K562 (cell line): ENCODE measurements around the gene TP53I13. TPM values are rescaled to one million over a fixed set of nuclear protein-coding genes. Genes with fewer than 3 reads are reported as not detected.

Source experiments
- FUS ChIP-seq: fragments of 200-400 bp; formaldehyde crosslinking; optimal IDR thresholded peaks from 2 replicates; pipeline ENCODE3; 2017; ENCODE audit warnings: low read depth, low read length
- HNRNPK ChIP-seq: fragments of 200-400 bp; formaldehyde crosslinking; IDR thresholded peaks from one replicate; pipeline ENCODE4 v1.6.1; 2018; ENCODE audit warnings: mild to moderate bottlenecking, low read depth, low read length; ENCODE audit not compliant: poor library complexity, severe bottlenecking
- RAD21 ChIP-seq, 2 experiments: fragments of 250-450 bp in 1 of 2; fragments of 450-650 bp in 1 of 2; sonication (Bioruptor Pico) in 1 of 2; formaldehyde crosslinking in 1 of 2; IDR thresholded peaks in 1 of 2; conservative IDR thresholded peaks in 1 of 2; 2 replicates each; pipeline versions ENCODE4 v1.4.0 to v1.8.0; 2020 to 2022; ENCODE audit warnings: mild to moderate bottlenecking in 2 of 2, moderate library complexity in 1 of 2
- SIN3B ChIP-seq: fragments of 450-650 bp; IDR thresholded peaks from 2 replicates; pipeline ENCODE4 v1.6.1; 2017; ENCODE audit warnings: low read depth, mild to moderate bottlenecking, moderate library complexity
- USF1 ChIP-seq: sonication (generic); formaldehyde crosslinking; IDR thresholded peaks from 2 replicates; pipeline ENCODE4 v1.9.0; 2022; ENCODE audit warnings: mild to moderate bottlenecking, missing genetic modification reagents
- ZNF280B ChIP-seq: fragments of 250-450 bp; sonication (Bioruptor Pico); IDR thresholded peaks from 2 replicates; pipeline ENCODE4 v1.5.1; 2021; ENCODE audit warnings: mild to moderate bottlenecking
- ZSCAN32 ChIP-seq: fragments of 450-650 bp; formaldehyde crosslinking; IDR thresholded peaks from 2 replicates; pipeline ENCODE4 v1.4.0; 2020; ENCODE audit warnings: mild to moderate bottlenecking, moderate library complexity
- polyA plus RNA-seq, 8 experiments: library from polyadenylated mRNA; depleted of rRNA in 4 of 8; stranded (reverse) in 5 of 8; unstranded in 3 of 8; fragments of >200 nt; fragmentation: Nextera tagmentation in 2 of 8; fragmentation: Illumina TruSeq in 1 of 8; extraction: Ambion mirVana in 2 of 8; extraction: Trizol in 1 of 8; gene quantifications; 2 replicates each; pipeline versions ENCODE4 v1.2.1 to v1.2.3, GENCODE V29; 2011 to 2014; ENCODE audit warnings: inconsistent platforms in 1 of 8, missing spikeins in 1 of 8
- total RNA-seq, 7 experiments: library from RNA; depleted of rRNA in 6 of 7; stranded (reverse); fragments of >200 nt in 6 of 7; fragmentation: Illumina TruSeq in 2 of 7; extraction: Trizol in 2 of 7; gene quantifications; 2 replicates each; pipeline versions ENCODE4 v1.2.1 to v1.2.3, GENCODE V29; 2011 to 2021; ENCODE audit warnings: low replicate concordance in 1 of 7
- TF ChIP-seq, protein P1 (sequence below), 2 experiments: fragments of 450-650 bp; IDR thresholded peaks; 2 replicates each; pipeline ENCODE4 v1.6.1; 2016; ENCODE audit warnings: mild to moderate bottlenecking in 2 of 2, borderline replicate concordance in 1 of 2, low read depth in 1 of 2, moderate library complexity in 1 of 2
- TF ChIP-seq, protein P2 (sequence below): fragments of 450-650 bp; formaldehyde crosslinking; IDR thresholded peaks from 2 replicates; pipeline ENCODE4 v1.4.0; 2020; ENCODE audit warnings: mild to moderate bottlenecking, moderate library complexity

TP53I13 gene
- total and polyA plus RNA-seq, 9 of the 15 experiments (the other 6 are each of a cell fraction or from before 2014, with no cell fraction given): 0.08 to 28.3 (median 9.1) TPM

DNA sequence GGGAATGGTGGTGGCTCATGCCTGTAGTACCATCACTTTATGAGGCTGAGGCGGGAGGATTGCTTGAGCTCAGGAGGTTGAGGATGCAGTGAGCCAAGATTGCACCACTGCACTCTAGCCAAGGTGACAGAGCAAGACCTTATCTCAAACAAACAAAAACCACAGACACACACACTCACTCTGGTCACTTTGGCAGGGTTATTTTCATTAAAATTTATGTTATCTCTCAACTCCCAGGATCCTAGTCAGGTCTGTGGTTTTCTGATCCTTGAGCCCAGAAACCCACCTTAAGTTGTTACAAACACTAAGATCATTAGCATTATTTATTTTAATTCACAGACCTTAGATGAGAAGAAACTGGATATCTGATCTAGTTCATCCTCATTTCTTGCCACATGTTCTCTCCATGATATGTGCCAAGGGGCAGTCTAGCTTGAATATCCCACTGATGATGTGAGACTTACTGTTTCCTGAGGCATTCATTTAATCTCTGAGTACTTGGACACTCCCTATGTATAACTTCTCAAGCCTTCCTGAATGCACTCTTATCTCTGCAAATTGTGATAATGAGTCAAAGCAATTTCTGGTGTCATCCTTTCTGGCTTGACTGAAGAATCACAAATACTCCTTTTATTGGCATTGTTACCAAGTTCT lies 11.3 kb upstream of the TP53I13 start (continued):
- TF ChIP-seq, protein P1, sequence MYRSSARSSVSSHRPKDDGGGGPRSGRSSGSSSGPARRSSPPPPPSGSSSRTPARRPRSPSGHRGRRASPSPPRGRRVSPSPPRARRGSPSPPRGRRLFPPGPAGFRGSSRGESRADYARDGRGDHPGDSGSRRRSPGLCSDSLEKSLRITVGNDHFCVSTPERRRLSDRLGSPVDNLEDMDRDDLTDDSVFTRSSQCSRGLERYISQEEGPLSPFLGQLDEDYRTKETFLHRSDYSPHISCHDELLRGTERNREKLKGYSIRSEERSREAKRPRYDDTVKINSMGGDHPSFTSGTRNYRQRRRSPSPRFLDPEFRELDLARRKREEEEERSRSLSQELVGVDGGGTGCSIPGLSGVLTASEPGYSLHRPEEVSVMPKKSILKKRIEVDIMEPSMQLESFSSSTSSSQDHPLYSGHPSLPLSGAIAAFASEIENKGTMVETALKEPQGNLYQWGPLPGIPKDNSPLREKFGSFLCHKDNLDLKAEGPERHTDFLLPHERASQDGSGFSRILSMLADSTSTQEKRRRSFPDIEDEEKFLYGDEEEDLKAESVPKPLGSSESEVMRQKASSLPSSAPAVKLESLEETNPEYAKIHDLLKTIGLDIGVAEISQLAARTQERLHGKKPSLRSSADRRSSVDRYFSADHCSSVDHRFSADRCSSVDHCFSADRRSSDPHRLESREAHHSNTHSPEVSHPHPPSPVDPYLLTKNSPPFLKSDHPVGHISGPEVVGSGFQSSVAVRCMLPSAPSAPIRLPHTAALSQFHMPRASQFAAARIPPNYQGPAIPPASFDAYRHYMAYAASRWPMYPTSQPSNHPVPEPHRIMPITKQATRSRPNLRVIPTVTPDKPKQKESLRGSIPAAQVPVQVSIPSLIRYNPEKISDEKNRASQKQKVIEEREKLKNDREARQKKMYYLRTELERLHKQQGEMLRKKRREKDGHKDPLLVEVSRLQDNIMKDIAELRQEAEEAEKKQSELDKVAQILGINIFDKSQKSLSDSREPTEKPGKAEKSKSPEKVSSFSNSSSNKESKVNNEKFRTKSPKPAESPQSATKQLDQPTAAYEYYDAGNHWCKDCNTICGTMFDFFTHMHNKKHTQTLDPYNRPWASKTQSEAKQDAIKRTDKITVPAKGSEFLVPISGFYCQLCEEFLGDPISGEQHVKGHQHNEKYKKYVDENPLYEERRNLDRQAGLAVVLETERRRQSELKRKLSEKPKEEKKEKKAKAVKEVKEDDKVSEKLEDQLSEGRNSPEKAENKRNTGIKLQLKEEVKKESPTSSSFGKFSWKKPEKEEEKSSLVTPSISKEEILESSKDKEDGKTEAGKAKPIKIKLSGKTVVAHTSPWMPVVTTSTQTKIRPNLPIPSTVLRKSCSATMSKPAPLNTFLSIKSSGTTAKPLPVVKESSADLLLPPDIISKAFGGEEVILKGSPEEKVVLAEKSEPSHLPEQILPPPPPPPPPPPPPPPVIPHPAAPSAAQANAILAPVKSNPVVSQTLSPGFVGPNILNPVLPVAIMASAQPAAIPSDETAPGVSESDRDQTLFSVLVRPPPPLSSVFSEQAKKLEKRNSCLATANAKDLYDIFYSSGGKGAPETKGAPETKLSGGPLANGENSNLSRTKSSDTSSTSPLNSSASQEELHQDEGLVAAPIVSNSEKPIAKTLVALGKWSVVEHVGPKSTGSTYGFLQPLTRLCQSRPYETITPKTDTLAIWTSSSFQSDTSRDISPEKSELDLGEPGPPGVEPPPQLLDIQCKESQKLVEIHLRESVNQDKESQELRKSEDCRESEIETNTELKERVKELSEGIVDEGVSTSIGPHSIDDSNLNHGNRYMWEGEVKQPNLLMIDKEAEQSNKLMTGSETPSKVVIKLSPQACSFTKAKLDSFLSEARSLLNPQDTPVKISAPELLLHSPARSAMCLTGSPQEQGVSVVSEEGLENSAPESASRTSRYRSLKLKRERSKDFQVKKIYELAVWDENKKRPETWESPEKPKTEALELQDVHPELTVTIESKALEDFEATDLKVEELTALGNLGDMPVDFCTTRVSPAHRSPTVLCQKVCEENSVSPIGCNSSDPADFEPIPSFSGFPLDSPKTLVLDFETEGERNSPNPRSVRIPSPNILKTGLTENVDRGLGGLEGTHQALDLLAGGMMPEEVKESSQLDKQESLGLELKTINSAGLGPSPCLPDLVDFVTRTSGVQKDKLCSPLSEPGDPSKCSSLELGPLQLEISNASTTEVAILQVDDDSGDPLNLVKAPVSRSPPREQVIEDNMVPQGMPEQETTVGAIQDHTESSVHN (IDR thresholded peaks at IDR 0.05; ENCODE audit: borderline replicate concordance in 1 of 2, low read depth in 1 of 2): 0 out of 4 replicates have a peak, but pooled peaks of 1 of the 2 experiments have one; percentile 29
- no peak for TF ChIP-seq ZNF280B
- TF ChIP-seq SIN3B: no peak
- no peak for TF ChIP-seq USF1 (CRISPR knock-in tag)
- TF ChIP-seq, protein P2, sequence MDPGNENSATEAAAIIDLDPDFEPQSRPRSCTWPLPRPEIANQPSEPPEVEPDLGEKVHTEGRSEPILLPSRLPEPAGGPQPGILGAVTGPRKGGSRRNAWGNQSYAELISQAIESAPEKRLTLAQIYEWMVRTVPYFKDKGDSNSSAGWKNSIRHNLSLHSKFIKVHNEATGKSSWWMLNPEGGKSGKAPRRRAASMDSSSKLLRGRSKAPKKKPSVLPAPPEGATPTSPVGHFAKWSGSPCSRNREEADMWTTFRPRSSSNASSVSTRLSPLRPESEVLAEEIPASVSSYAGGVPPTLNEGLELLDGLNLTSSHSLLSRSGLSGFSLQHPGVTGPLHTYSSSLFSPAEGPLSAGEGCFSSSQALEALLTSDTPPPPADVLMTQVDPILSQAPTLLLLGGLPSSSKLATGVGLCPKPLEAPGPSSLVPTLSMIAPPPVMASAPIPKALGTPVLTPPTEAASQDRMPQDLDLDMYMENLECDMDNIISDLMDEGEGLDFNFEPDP: no peak
- TF ChIP-seq FUS: no peak
- TF ChIP-seq RAD21 (CRISPR knock-in tag; conservative IDR thresholded peaks at IDR 0.05 in 1 of 2, IDR thresholded peaks at IDR 0.05 in 1 of 2): no peak
- TF ChIP-seq ZSCAN32: no peak
- TF ChIP-seq HNRNPK: no peak
